Measurements from ENCODE around the gene RAB34.

RAB34 gene

DNA sequence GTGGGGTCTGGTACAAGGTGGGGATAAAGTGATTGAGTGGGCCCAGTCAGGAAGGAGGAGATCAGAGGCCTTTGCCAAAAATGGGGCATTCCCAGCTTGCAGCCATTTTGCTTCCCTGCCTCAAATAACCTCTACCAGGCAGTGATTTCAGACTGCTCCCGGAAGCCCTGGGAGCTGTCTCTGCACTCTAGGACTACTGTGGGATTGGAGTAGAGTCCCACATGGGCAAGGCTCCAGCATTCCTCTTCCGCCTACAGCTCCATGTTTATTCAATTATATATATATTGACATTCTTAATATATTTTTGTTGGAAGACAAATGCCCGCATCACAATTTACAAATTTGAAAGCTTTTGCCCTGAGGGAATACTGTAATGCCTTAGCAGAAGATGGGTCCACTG lies 42.2 kb downstream of the RAB34 start:
- no peak for DNase-seq

DNA sequence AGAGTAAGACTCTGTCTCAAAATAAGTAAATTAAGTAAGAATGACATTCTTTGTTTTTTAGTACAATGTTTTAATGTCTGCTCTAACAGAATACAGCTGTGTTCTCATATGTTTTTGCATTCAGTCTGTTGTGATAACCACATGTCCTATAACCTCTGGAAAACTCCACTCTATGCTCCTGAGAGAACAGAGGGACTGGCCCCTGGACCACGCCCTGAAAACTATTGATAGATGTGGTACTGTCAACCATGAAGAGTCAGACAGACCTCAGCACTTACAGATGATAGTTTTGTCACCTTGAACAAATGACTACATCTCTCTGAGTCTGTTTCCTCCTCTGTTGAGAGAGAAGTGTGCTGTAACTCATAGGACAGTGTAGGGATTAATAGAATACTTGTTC lies 47.8 kb downstream of the RAB34 start:
- DNase-seq, result no peak

GRCh38 chr17:28667870-28668269 lies 49.8 kb downstream of the RAB34 start:
- DNase-seq, result no peak

DNA sequence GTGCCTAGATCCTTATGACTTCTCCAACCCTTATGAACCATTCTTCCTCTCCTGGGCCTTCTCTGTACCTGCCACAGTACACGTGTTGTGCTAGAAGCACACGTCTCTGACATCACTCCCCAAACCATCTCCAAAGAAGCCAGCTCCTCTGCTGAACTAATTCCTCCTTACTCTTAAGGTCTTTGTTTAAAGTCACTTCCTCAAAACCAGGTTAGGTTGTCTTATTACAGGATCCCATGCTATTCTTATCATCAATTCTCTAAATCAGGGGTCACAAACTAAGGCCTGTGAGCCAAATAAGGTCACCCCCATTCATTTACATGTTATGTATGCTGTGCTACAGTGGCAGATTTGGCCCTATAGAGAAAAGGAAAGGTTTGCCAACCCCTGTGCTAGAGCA lies 51.7 kb downstream of the RAB34 start:
- no peak for DNase-seq
